ENCODE results near the gene SLCO2A1.

DNA sequence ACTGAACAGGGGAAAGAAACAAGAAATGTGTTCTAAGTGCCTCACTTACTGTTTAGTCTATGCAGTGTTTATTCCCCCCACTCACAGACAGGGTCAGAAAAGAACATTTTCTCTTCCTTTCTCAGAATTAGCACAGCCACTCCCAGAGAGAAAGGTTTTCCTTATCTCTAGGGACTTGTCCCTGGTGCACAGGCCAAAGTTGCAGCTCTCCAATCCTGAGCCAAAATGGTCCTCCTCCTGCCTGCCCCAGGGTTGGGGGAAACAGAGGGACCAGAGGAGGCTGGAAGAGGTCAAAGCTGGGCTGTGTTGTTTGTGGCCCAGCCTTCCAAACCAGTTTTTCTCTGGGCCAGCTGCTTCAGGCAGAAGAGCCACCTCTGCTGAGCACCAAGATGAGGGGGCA lies 146.1 kb downstream of the SLCO2A1 start:
- no peak for TF ChIP-seq POLR2A (IDR thresholded peaks at IDR 0.05)
- no peak for TF ChIP-seq CTCF (IDR thresholded peaks at IDR 0.05)
- TF ChIP-seq POLR2AphosphoS5 (IDR thresholded peaks at IDR 0.05) = no peak
